ENCODE results near the gene ADAMTSL1. TPM values are rescaled to one million over a fixed set of nuclear protein-coding genes. Genes with fewer than 3 reads are reported as not detected.

Gene ADAMTSL1
- total and polyA plus RNA-seq, 4 donors = 0.31 to 3.4 (median 1.9) TPM

DNA sequence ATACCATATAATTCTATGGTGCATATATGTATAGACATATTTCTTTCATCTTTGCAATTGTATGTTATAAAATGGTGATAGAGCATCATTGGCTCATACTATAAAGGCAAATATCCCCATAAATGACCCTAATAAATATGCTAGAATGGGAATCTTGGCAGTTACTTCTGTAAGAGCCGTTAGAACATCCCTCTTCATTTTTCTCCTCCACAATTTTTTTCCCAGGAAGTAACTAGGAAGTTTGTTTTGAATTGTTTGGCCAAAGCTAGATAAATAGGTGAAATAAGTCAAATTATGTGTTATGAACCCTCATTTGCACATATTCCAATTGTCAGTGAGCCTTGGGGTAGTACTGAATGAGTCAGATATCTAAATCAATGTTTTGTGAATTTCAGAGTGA, 209.9 kb downstream of the ADAMTSL1 start:
- H3K4me3 ChIP-seq (ENCODE audit: low read depth in 1 of 3, low read length in 3 of 3) = no peak overlapping the region
- TF ChIP-seq FOXA1 (IDR thresholded peaks at IDR 0.05) (no peak), SP1 (IDR thresholded peaks at IDR 0.05) (no peak), ATF3 (IDR thresholded peaks at IDR 0.05) (no peak), EGR1 (IDR thresholded peaks at IDR 0.05; ENCODE audit: low read depth in 2 of 2) (no peak), REST (IDR thresholded peaks at IDR 0.05) (no peak), FOXA2 (IDR thresholded peaks at IDR 0.05) (no peak), HNF4G (IDR thresholded peaks at IDR 0.05) (no peak), RAD21 (IDR thresholded peaks at IDR 0.05) (no peak), NR2F2 (IDR thresholded peaks at IDR 0.05) (no peak), CTCF (IDR thresholded peaks at IDR 0.05; ENCODE audit: low read depth, low read length, missing input control) (no peak), HNF4A (conservative IDR thresholded peaks at IDR 0.05) (no peak), TAF1 (conservative IDR thresholded peaks at IDR 0.05) (no peak), GABPA (IDR thresholded peaks at IDR 0.05 in 1 of 2, conservative IDR thresholded peaks at IDR 0.05 in 1 of 2) (no peak), JUND (IDR thresholded peaks at IDR 0.05) (no peak)
- TF ChIP-seq, protein P1, sequence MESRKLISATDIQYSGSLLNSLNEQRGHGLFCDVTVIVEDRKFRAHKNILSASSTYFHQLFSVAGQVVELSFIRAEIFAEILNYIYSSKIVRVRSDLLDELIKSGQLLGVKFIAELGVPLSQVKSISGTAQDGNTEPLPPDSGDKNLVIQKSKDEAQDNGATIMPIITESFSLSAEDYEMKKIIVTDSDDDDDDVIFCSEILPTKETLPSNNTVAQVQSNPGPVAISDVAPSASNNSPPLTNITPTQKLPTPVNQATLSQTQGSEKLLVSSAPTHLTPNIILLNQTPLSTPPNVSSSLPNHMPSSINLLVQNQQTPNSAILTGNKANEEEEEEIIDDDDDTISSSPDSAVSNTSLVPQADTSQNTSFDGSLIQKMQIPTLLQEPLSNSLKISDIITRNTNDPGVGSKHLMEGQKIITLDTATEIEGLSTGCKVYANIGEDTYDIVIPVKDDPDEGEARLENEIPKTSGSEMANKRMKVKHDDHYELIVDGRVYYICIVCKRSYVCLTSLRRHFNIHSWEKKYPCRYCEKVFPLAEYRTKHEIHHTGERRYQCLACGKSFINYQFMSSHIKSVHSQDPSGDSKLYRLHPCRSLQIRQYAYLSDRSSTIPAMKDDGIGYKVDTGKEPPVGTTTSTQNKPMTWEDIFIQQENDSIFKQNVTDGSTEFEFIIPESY (IDR thresholded peaks at IDR 0.05) = no peak
- TF ChIP-seq, protein P2, sequence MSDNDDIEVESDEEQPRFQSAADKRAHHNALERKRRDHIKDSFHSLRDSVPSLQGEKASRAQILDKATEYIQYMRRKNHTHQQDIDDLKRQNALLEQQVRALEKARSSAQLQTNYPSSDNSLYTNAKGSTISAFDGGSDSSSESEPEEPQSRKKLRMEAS (IDR thresholded peaks at IDR 0.05) = no peak
- peaks cover 0 to 18% (median 15%) of the 10 kb centered on the region in 4 donors for H3K4me1 ChIP-seq (ENCODE audit: control insufficient read depth in 4 of 4, insufficient read depth in 4 of 4, low read length in 3 of 4)
- DNase-seq (ENCODE audit: low spot score) = no peak
- WGBS = 77% methylated on average over 1 of the region's 1 CpG
- H3K27me3 ChIP-seq (ENCODE audit: control insufficient read depth in 4 of 4, insufficient read depth in 4 of 4, low read length in 3 of 4) = no peaks in the 10 kb centered on the region
- no peaks in the 10 kb centered on the region for H3K9me3 ChIP-seq (ENCODE audit: control insufficient read depth in 4 of 4, low read length in 3 of 4)
- no peak overlapping the region for H3K9ac ChIP-seq (ENCODE audit: low read depth in 1 of 2, low read length in 2 of 2)
- H3K36me3 ChIP-seq (ENCODE audit: control insufficient read depth in 4 of 4, insufficient read depth in 3 of 4, low read depth in 1 of 4, low read length in 3 of 4) = no peaks in the 10 kb centered on the region
- no peak overlapping the region for H3K27ac ChIP-seq (ENCODE audit: low read depth in 1 of 2, low read length in 2 of 2)
